ENCODE measurements around the gene CLCN2.

CLCN2 gene

GRCh38 chr3:184388164-184388935 lies 26.9 kb upstream of the CLCN2 start:
- Histone ChIP-seq H3K9me3 (ENCODE audit: insufficient read depth, low read length) (no peaks in the 10 kb centered on the region), H3F3A (ENCODE audit: insufficient read depth) (no peaks in the 10 kb centered on the region), H3K4me3 (ENCODE audit: insufficient read depth, low read length, poor library complexity, severe bottlenecking) (no peak overlapping the region), H3K27me3 (ENCODE audit: low read length) (no peaks in the 10 kb centered on the region), H3K36me3 (ENCODE audit: low read length) (no peaks in the 10 kb centered on the region), H2AFZ (ENCODE audit: low read depth, low read length, severe bottlenecking) (no peak overlapping the region), H3K79me2 (ENCODE audit: insufficient read depth, low read length) (no peaks in the 10 kb centered on the region), H3K27ac (ENCODE audit: low read depth, low read length) (no peak overlapping the region), H3K4me2 (ENCODE audit: low read depth, low read length, poor library complexity, severe bottlenecking) (no peak overlapping the region), H3K9ac (ENCODE audit: low read length) (no peak overlapping the region), H3K9me2 (replicated peaks; ENCODE audit: insufficient read depth, low read length) (no peaks in the 10 kb centered on the region), H4K20me1 (ENCODE audit: low read depth, low read length) (no peaks in the 10 kb centered on the region)
- TF ChIP-seq EZH2phosphoT487 (conservative IDR thresholded peaks at IDR 0.05; ENCODE audit: low read length) (no peak), CTCF (IDR thresholded peaks at IDR 0.05; ENCODE audit: insufficient read depth, low read length, poor library complexity, severe bottlenecking) (no peak)

GRCh38 chr3:184387174-184387714 lies 25.8 kb upstream of the CLCN2 start:
- Histone ChIP-seq H3K9me3 (ENCODE audit: insufficient read depth, low read length) (no peaks in the 10 kb centered on the region), H3K27ac (ENCODE audit: low read depth, low read length) (no peak overlapping the region), H3K4me3 (ENCODE audit: insufficient read depth, low read length, poor library complexity, severe bottlenecking) (no peak overlapping the region), H3K4me2 (ENCODE audit: low read depth, low read length, poor library complexity, severe bottlenecking) (no peak overlapping the region), H3K9ac (ENCODE audit: low read length) (no peak overlapping the region), H4K20me1 (ENCODE audit: low read depth, low read length) (no peaks in the 10 kb centered on the region), H3K9me2 (replicated peaks; ENCODE audit: insufficient read depth, low read length) (no peaks in the 10 kb centered on the region), H3K79me2 (ENCODE audit: insufficient read depth, low read length) (no peaks in the 10 kb centered on the region), H2AFZ (ENCODE audit: low read depth, low read length, severe bottlenecking) (no peak overlapping the region), H3F3A (ENCODE audit: insufficient read depth) (no peaks in the 10 kb centered on the region), H3K36me3 (ENCODE audit: low read length) (no peaks in the 10 kb centered on the region), H3K27me3 (ENCODE audit: low read length) (no peaks in the 10 kb centered on the region)
- no peak for TF ChIP-seq CTCF (IDR thresholded peaks at IDR 0.05; ENCODE audit: insufficient read depth, low read length, poor library complexity, severe bottlenecking)
- TF ChIP-seq EZH2phosphoT487 (conservative IDR thresholded peaks at IDR 0.05; ENCODE audit: low read length), result no peak

GRCh38 chr3:184386047-184386806 lies 24.8 kb upstream of the CLCN2 start:
- Histone ChIP-seq H3K79me2 (ENCODE audit: insufficient read depth, low read length) (no peaks in the 10 kb centered on the region), H3K36me3 (ENCODE audit: low read length) (no peaks in the 10 kb centered on the region), H3K4me3 (ENCODE audit: insufficient read depth, low read length, poor library complexity, severe bottlenecking) (no peak overlapping the region), H3K9ac (ENCODE audit: low read length) (no peak overlapping the region), H3K9me2 (replicated peaks; ENCODE audit: insufficient read depth, low read length) (no peaks in the 10 kb centered on the region), H3K27ac (ENCODE audit: low read depth, low read length) (no peak overlapping the region), H3K27me3 (ENCODE audit: low read length) (no peaks in the 10 kb centered on the region), H3K9me3 (ENCODE audit: insufficient read depth, low read length) (no peaks in the 10 kb centered on the region), H3F3A (ENCODE audit: insufficient read depth) (no peaks in the 10 kb centered on the region), H2AFZ (ENCODE audit: low read depth, low read length, severe bottlenecking) (no peak overlapping the region), H3K4me2 (ENCODE audit: low read depth, low read length, poor library complexity, severe bottlenecking) (no peak overlapping the region), H4K20me1 (ENCODE audit: low read depth, low read length) (no peaks in the 10 kb centered on the region)
- no peak for TF ChIP-seq CTCF (IDR thresholded peaks at IDR 0.05; ENCODE audit: insufficient read depth, low read length, poor library complexity, severe bottlenecking)
- no peak for TF ChIP-seq EZH2phosphoT487 (conservative IDR thresholded peaks at IDR 0.05; ENCODE audit: low read length)

All from SU-DHL-6 (cell line).